HCT116 (cell line): ENCODE results near the gene AGK. TPM values are rescaled to one million over a fixed set of nuclear protein-coding genes. Genes with fewer than 3 reads are reported as not detected.

Experiments
- ATAC-seq: fragments of 200-7000 bp; cut with Tn5 transposase; 2 replicates; pipeline ENCODE4 v1.9.1; 2020; ENCODE audit warnings: mild to moderate bottlenecking, moderate library complexity
- BruUV-seq: library from RNA; stranded (reverse); fragments of 400-500 nt; replicated peaks from 2 replicates; lab custom pipeline; 2021; lab: Mats Ljungman, UMichigan
- CTCF ChIA-PET: fragments of 300-600 bp; sonication (Branson Sonifier 250); formaldehyde crosslinking; loops from one replicate; lab custom pipeline; 2021; ENCODE audit warnings: antibody characterized with exemption; lab: Charles Lee
- POLR2A ChIA-PET: fragments of 300-600, 350-600 bp; sonication (Branson Sonifier 250); formaldehyde crosslinking; loops from one replicate; lab custom pipeline; 2021; ENCODE audit warnings: antibody characterized with exemption; lab: Charles Lee
- RAD21 ChIA-PET, 2 experiments: fragments of 300-600 bp; sonication (Branson Sonifier 250); formaldehyde crosslinking; loops; one replicate each; lab custom pipeline; 2023; ENCODE audit warnings: low total read pairs in 2 of 2; ENCODE audit not compliant: uncharacterized antibody in 2 of 2, unreplicated experiment in 2 of 2, low non-redundant PET in 1 of 2; lab: Charles Lee
- DNase-seq: peaks from one replicate; pipeline ENCODE4 v3.0.0-alpha.2; 2010; ENCODE audit warnings: low read depth, low spot score
- H2AFZ ChIP-seq: fragments of 200-600 bp; shearing (Covaris generic), sonication (generic); 2 replicates; pipeline ENCODE4 v1.6.1; 2017; ENCODE audit warnings: low read depth, mixed run types, mixed read lengths, antibody characterized with exemption, low read length; ENCODE audit not compliant: poor library complexity, severe bottlenecking
- H3K27ac ChIP-seq: 2 replicates; pipeline ENCODE4 v1.5.1; 2012; ENCODE audit warnings: low read depth, low read length
- H3K27me3 ChIP-seq: fragments of 200-600 bp; sonication (generic); 2 replicates; pipeline ENCODE4 v1.6.1; 2016; ENCODE audit warnings: mixed run types, low read length, mixed read lengths; ENCODE audit not compliant: insufficient read depth
- H3K36me3 ChIP-seq, 2 experiments: fragments of 200-500 bp in 1 of 2; fragments of 200-600 bp in 1 of 2; sonication (Bioruptor generic) in 1 of 2; sonication (generic) in 1 of 2; 2 replicates each; pipeline versions ENCODE4 v1.5.1 to v1.6.1; 2014 to 2016; ENCODE audit warnings: low read length in 2 of 2, inconsistent platforms in 1 of 2, mixed read lengths in 1 of 2, mixed run types in 1 of 2; ENCODE audit not compliant: insufficient read depth in 2 of 2, control insufficient read depth in 1 of 2
- H3K4me1 ChIP-seq, 2 experiments: fragments of 200-600 bp in 1 of 2; sonication (generic) in 1 of 2; 2 replicates each; pipeline versions ENCODE4 v1.5.1 to v1.6.1; 2012 to 2017; ENCODE audit warnings: low read length in 2 of 2, inconsistent platforms in 1 of 2, mild to moderate bottlenecking in 1 of 2, mixed read lengths in 1 of 2, mixed run types in 1 of 2, moderate library complexity in 1 of 2; ENCODE audit not compliant: insufficient read depth in 2 of 2, control insufficient read depth in 1 of 2
- H3K4me2 ChIP-seq: fragments of 200-600 bp; sonication (generic); 2 replicates; pipeline ENCODE4 v1.6.1; 2017; ENCODE audit warnings: mixed run types, low read length, mixed read lengths
- H3K4me3 ChIP-seq, 2 experiments: fragments of 200-600 bp in 1 of 2; sonication (generic) in 1 of 2; replicated peaks in 1 of 2; 2 replicates each; pipeline ENCODE4 v1.5.1; 2011 to 2016; ENCODE audit warnings: low read length in 2 of 2, control low read depth in 1 of 2, low read depth in 1 of 2, mild to moderate bottlenecking in 1 of 2, mixed read lengths in 1 of 2, mixed run types in 1 of 2
- H3K79me2 ChIP-seq: fragments of 200-600 bp; sonication (generic); 2 replicates; pipeline ENCODE4 v1.6.1; 2017; ENCODE audit warnings: mild to moderate bottlenecking, mixed run types, low read length, moderate library complexity, mixed read lengths; ENCODE audit not compliant: insufficient read depth
- H3K9ac ChIP-seq: fragments of 200-600 bp; sonication (generic); 2 replicates; pipeline ENCODE4 v1.6.1; 2016; ENCODE audit warnings: low read length, mixed read lengths
- H3K9me2 ChIP-seq: fragments of 200-600 bp; sonication (generic), shearing (Covaris generic); 2 replicates; pipeline ENCODE4 v1.6.1; 2017; ENCODE audit warnings: mixed run types, mild to moderate bottlenecking, moderate library complexity; ENCODE audit not compliant: insufficient read depth
- H3K9me3 ChIP-seq, 2 experiments: fragments of 200-500 bp in 1 of 2; fragments of 200-600 bp in 1 of 2; sonication (Bioruptor generic) in 1 of 2; sonication (generic) in 1 of 2; 2 replicates each; pipeline ENCODE4 v1.6.1; 2014 to 2017; ENCODE audit warnings: low read length in 2 of 2, mixed read lengths in 2 of 2, inconsistent platforms in 1 of 2, low read depth in 1 of 2, mild to moderate bottlenecking in 1 of 2, mixed run types in 1 of 2, moderate library complexity in 1 of 2; ENCODE audit not compliant: control insufficient read depth in 1 of 2, insufficient read depth in 1 of 2
- H4K20me1 ChIP-seq: fragments of 200-600 bp; sonication (generic), shearing (Covaris generic); 2 replicates; pipeline ENCODE4 v1.6.1; 2017; ENCODE audit warnings: mixed run types, mild to moderate bottlenecking, moderate library complexity; ENCODE audit not compliant: insufficient read depth
- CBX3 ChIP-seq: IDR thresholded peaks from 2 replicates; pipeline ENCODE4 v1.6.1; 2012; ENCODE audit warnings: low read depth
- EGR1 ChIP-seq: IDR thresholded peaks from 2 replicates; pipeline ENCODE4 v1.6.1; 2012; ENCODE audit warnings: low read depth
- EZH2 ChIP-seq: fragments of 200-600 bp; sonication (generic); IDR thresholded peaks from 2 replicates; pipeline ENCODE4 v1.6.1; 2017; ENCODE audit warnings: antibody characterized with exemption, mixed run types
- EZH2phosphoT487 ChIP-seq: fragments of 200-600 bp; IDR thresholded peaks from 2 replicates; pipeline ENCODE4 v1.6.1; 2018; ENCODE audit warnings: antibody characterized with exemption, borderline replicate concordance
- FOSL1 ChIP-seq: IDR thresholded peaks from 2 replicates; pipeline ENCODE4 v1.6.1; 2012; ENCODE audit warnings: low read depth
- POLR2AphosphoS5 ChIP-seq: IDR thresholded peaks from 2 replicates; pipeline ENCODE4 v1.6.1; 2011; ENCODE audit warnings: mild to moderate bottlenecking, low read depth, low read length, moderate library complexity
- SIN3A ChIP-seq: IDR thresholded peaks from 2 replicates; pipeline ENCODE4 v1.6.1; 2012; ENCODE audit warnings: low read depth
- SRF ChIP-seq: IDR thresholded peaks from 2 replicates; pipeline ENCODE4 v1.6.1; 2012; ENCODE audit warnings: low read depth
- TCF7L2 ChIP-seq: IDR thresholded peaks from 2 replicates; pipeline ENCODE4 v1.7.0; 2011; ENCODE audit warnings: borderline replicate concordance, inconsistent platforms; ENCODE audit not compliant: insufficient read depth, insufficient read length; ENCODE audit errors: extremely low read depth
- ZNF274 ChIP-seq: fragments of 200-500 bp; sonication (Bioruptor generic); IDR thresholded peaks from 2 replicates; pipeline ENCODE4 v1.6.1; 2014; ENCODE audit warnings: mild to moderate bottlenecking, low read depth, low read length, inconsistent platforms
- intact Hi-C: fragments of 100-400 bp; cut with micrococcal nuclease; formaldehyde crosslinking; loops from 2 replicates; pipeline ENCODE4 v1.10.0; 2022
- total RNA-seq: library from RNA; stranded (reverse); gene quantifications from one replicate; pipeline ENCODE4 v1.2.1, GENCODE V29; 2021; ENCODE audit not compliant: unreplicated experiment
- TF ChIP-seq, protein P1 (sequence below): IDR thresholded peaks from 2 replicates; pipeline ENCODE4 v1.6.1; 2011; ENCODE audit warnings: mild to moderate bottlenecking, low read length, moderate library complexity; ENCODE audit not compliant: insufficient replicate concordance; ENCODE audit errors: extremely low read depth
- TF ChIP-seq, protein P2 (sequence below): IDR thresholded peaks from 2 replicates; pipeline ENCODE4 v1.6.1; 2012
- TF ChIP-seq, protein P3 (sequence below): IDR thresholded peaks from 2 replicates; pipeline ENCODE4 v1.6.1; 2012; ENCODE audit warnings: low read depth

The AGK gene
- total RNA-seq, 1 experiment from 2014 or later, result 36.3 TPM

DNA sequence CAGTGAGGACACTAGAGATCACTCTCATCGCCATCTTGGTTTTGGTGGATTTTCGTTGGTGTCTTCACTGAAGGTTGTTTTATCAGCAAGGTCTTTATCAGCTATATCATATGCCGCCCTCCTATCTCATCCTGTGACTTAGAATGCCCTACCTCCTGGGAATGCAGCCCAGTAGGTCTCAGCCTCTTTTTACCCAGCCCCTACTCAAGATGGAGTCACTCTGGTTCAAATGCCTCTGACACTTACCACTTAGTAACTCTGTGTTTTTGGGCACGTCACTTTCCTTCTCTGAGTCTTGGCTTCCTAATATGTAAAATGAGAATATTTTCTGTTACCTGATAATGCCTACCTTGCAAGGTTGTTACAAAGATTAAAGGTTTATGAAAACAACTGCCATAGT, 37.7 kb downstream of the AGK start:
- Histone ChIP-seq H3K4me1 (peaks cover 0 to 21% of the 10 kb centered on the region in 2 experiments; a peak in 2 of 4 replicates), H3K9me3 (no peaks in the 10 kb centered on the region), H3K27ac (no peak overlapping the region), H3K4me3 (no peak overlapping the region), H3K9ac (no peak overlapping the region), H3K27me3 (no peaks in the 10 kb centered on the region), H2AFZ (no peak overlapping the region), H3K79me2 (no peaks in the 10 kb centered on the region), H3K36me3 (0 out of 4 replicates have a peak, but pooled peaks cover 0 to 4% of the 10 kb centered on the region in 2 experiments), H3K4me2 (no peak overlapping the region), H4K20me1 (no peaks in the 10 kb centered on the region), H3K9me2 (no peaks in the 10 kb centered on the region)
- intact Hi-C loops, result no loop called here
- ATAC-seq (no peak), DNase-seq (no peak)
- ChIA-PET POLR2A (no interaction called here), RAD21 (no interaction called here), CTCF (no interaction called here)
- BruUV-seq, result no TSS peak
- TF ChIP-seq POLR2AphosphoS5 (no peak), TCF7L2 (no peak), EGR1 (no peak), EZH2 (no peak), SIN3A (no peak), EZH2phosphoT487 (no peak), CBX3 (no peak), SRF (no peak), ZNF274 (no peak), FOSL1 (no peak)
- TF ChIP-seq, protein P1, sequence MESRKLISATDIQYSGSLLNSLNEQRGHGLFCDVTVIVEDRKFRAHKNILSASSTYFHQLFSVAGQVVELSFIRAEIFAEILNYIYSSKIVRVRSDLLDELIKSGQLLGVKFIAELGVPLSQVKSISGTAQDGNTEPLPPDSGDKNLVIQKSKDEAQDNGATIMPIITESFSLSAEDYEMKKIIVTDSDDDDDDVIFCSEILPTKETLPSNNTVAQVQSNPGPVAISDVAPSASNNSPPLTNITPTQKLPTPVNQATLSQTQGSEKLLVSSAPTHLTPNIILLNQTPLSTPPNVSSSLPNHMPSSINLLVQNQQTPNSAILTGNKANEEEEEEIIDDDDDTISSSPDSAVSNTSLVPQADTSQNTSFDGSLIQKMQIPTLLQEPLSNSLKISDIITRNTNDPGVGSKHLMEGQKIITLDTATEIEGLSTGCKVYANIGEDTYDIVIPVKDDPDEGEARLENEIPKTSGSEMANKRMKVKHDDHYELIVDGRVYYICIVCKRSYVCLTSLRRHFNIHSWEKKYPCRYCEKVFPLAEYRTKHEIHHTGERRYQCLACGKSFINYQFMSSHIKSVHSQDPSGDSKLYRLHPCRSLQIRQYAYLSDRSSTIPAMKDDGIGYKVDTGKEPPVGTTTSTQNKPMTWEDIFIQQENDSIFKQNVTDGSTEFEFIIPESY, result no peak
- TF ChIP-seq, protein P2, sequence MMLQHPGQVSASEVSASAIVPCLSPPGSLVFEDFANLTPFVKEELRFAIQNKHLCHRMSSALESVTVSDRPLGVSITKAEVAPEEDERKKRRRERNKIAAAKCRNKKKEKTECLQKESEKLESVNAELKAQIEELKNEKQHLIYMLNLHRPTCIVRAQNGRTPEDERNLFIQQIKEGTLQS, result no peak
- TF ChIP-seq, protein P3, sequence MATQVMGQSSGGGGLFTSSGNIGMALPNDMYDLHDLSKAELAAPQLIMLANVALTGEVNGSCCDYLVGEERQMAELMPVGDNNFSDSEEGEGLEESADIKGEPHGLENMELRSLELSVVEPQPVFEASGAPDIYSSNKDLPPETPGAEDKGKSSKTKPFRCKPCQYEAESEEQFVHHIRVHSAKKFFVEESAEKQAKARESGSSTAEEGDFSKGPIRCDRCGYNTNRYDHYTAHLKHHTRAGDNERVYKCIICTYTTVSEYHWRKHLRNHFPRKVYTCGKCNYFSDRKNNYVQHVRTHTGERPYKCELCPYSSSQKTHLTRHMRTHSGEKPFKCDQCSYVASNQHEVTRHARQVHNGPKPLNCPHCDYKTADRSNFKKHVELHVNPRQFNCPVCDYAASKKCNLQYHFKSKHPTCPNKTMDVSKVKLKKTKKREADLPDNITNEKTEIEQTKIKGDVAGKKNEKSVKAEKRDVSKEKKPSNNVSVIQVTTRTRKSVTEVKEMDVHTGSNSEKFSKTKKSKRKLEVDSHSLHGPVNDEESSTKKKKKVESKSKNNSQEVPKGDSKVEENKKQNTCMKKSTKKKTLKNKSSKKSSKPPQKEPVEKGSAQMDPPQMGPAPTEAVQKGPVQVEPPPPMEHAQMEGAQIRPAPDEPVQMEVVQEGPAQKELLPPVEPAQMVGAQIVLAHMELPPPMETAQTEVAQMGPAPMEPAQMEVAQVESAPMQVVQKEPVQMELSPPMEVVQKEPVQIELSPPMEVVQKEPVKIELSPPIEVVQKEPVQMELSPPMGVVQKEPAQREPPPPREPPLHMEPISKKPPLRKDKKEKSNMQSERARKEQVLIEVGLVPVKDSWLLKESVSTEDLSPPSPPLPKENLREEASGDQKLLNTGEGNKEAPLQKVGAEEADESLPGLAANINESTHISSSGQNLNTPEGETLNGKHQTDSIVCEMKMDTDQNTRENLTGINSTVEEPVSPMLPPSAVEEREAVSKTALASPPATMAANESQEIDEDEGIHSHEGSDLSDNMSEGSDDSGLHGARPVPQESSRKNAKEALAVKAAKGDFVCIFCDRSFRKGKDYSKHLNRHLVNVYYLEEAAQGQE, result no peak
